ENCODE results near the gene PUM2. TPM values are rescaled to one million over a fixed set of nuclear protein-coding genes. Genes with fewer than 3 reads are reported as not detected.
"Not testable (repeated sequence)": the region's sequence is repeated elsewhere in the genome, so short reads cannot be mapped to it uniquely, and the experiment has no call there.

PUM2 gene
- total RNA-seq, 1 donor from 2014 or later, result 122 TPM

GRCh38 chr2:20382965-20383810 is 32.5 kb upstream of the PUM2 start:
- Mint-ChIP-seq H3K4me1 (peaks cover 25% of the 10 kb centered on the region), H3K27ac (no peak overlapping the region), H3K27me3 (ENCODE audit: low read depth) (no peaks in the 10 kb centered on the region), H3K36me3 (no peaks in the 10 kb centered on the region), H3K9me3 (no peaks in the 10 kb centered on the region), H3K4me3 (no peak overlapping the region)
- no peak for TF ChIP-seq CTCF (IDR thresholded peaks at IDR 0.05; ENCODE audit: unreplicated experiment)
- no peak for DNase-seq (ENCODE audit: low spot score in 2 of 2, unreplicated experiment in 2 of 2)

GRCh38 chr2:20381457-20381856 is 30.8 kb upstream of the PUM2 start:
- no peaks in the 10 kb centered on the region for H3K36me3 Mint-ChIP-seq
- H3K27me3 Mint-ChIP-seq (ENCODE audit: low read depth), result no peaks in the 10 kb centered on the region
- no peaks in the 10 kb centered on the region for H3K9me3 Mint-ChIP-seq
- DNase-seq (ENCODE audit: low spot score in 2 of 2, unreplicated experiment in 2 of 2), result no peak
- H3K4me3 Mint-ChIP-seq, result no peak overlapping the region
- H3K27ac Mint-ChIP-seq, result no peak overlapping the region
- TF ChIP-seq CTCF (IDR thresholded peaks at IDR 0.05; ENCODE audit: unreplicated experiment), result no peak
- H3K4me1 Mint-ChIP-seq, result peaks cover 28% of the 10 kb centered on the region

- Mint-ChIP-seq H3K36me3 (no peaks in the 10 kb centered on the region), H3K4me1 (peaks cover 36% of the 10 kb centered on the region), H3K27me3 (ENCODE audit: low read depth) (no peaks in the 10 kb centered on the region), H3K9me3 (no peaks in the 10 kb centered on the region), H3K4me3 (no peak overlapping the region), H3K27ac (peak overlapping the region; percentile 1)
- no peak for TF ChIP-seq CTCF (IDR thresholded peaks at IDR 0.05; ENCODE audit: unreplicated experiment)
- peak; percentile 37 to 75 for DNase-seq (ENCODE audit: low spot score in 2 of 2, unreplicated experiment in 2 of 2)
These were observed 28.4 kb upstream of the PUM2 start for GRCh38 chr2:20378891-20379519.

- Mint-ChIP-seq H3K27ac (no peak overlapping the region), H3K36me3 (no peaks in the 10 kb centered on the region), H3K9me3 (no peaks in the 10 kb centered on the region), H3K4me3 (no peak overlapping the region), H3K4me1 (peaks cover 36% of the 10 kb centered on the region), H3K27me3 (ENCODE audit: low read depth) (no peaks in the 10 kb centered on the region)
- no peak for TF ChIP-seq CTCF (IDR thresholded peaks at IDR 0.05; ENCODE audit: unreplicated experiment)
- DNase-seq (ENCODE audit: low spot score in 2 of 2, unreplicated experiment in 2 of 2), result no peak
These were observed 27.7 kb upstream of the PUM2 start for GRCh38 chr2:20378341-20378740.

GRCh38 chr2:20377741-20378140 is 27.1 kb upstream of the PUM2 start:
- peaks cover 36% of the 10 kb centered on the region for H3K4me1 Mint-ChIP-seq
- H3K27me3 Mint-ChIP-seq (ENCODE audit: low read depth), result no peaks in the 10 kb centered on the region
- no peak overlapping the region for H3K4me3 Mint-ChIP-seq
- DNase-seq (ENCODE audit: low spot score in 2 of 2, unreplicated experiment in 2 of 2), result no peak
- no peaks in the 10 kb centered on the region for H3K9me3 Mint-ChIP-seq
- H3K27ac Mint-ChIP-seq, result peak overlapping the region; percentile 21
- no peaks in the 10 kb centered on the region for H3K36me3 Mint-ChIP-seq
- TF ChIP-seq CTCF (IDR thresholded peaks at IDR 0.05; ENCODE audit: unreplicated experiment), result no peak

GRCh38 chr2:20374982-20375381 is 24.3 kb upstream of the PUM2 start:
- H3K4me1 Mint-ChIP-seq, result peaks cover 22% of the 10 kb centered on the region
- H3K27me3 Mint-ChIP-seq (ENCODE audit: low read depth); H3K36me3 Mint-ChIP-seq; DNase-seq (ENCODE audit: low spot score in 2 of 2, unreplicated experiment in 2 of 2); H3K4me3 Mint-ChIP-seq; H3K27ac Mint-ChIP-seq: not testable (repeated sequence)
- peaks cover 11% of the 10 kb centered on the region for H3K9me3 Mint-ChIP-seq
